Neural cell (in vitro differentiated cells): ENCODE data around the gene SNAP29.

Experiments used
- EP300 ChIP-seq: fragments of 450-650 bp; conservative IDR thresholded peaks from 2 replicates; pipeline ENCODE4 v1.6.1; 2014; ENCODE audit warnings: antibody characterized with exemption, mild to moderate bottlenecking, moderate library complexity; ENCODE audit not compliant: poor library complexity, severe bottlenecking
- EZH2 ChIP-seq: fragments of 200-600, 300-800 bp; shearing (Covaris generic), sonication (generic); IDR thresholded peaks from 2 replicates; pipeline ENCODE4 v1.6.1; 2014; ENCODE audit warnings: antibody characterized with exemption, low read length, borderline replicate concordance, mild to moderate bottlenecking; ENCODE audit not compliant: insufficient read depth, poor library complexity, severe bottlenecking
- POLR2AphosphoS5 ChIP-seq: IDR thresholded peaks from 2 replicates; pipeline ENCODE4 v1.6.1; 2012
- RAD21 ChIP-seq: fragments of 450-650 bp; conservative IDR thresholded peaks from 2 replicates; pipeline ENCODE4 v1.6.1; 2014; ENCODE audit warnings: antibody characterized with exemption, mild to moderate bottlenecking, moderate library complexity
- REST ChIP-seq: IDR thresholded peaks from 2 replicates; pipeline ENCODE4 v1.6.1; 2012; ENCODE audit warnings: borderline replicate concordance
- TF ChIP-seq, protein P1 (sequence below): fragments of 450-650 bp; IDR thresholded peaks from 2 replicates; pipeline ENCODE4 v1.5.1; 2014; ENCODE audit warnings: antibody characterized with exemption, mild to moderate bottlenecking, moderate library complexity; ENCODE audit not compliant: poor library complexity, severe bottlenecking

- TF ChIP-seq, protein P1, sequence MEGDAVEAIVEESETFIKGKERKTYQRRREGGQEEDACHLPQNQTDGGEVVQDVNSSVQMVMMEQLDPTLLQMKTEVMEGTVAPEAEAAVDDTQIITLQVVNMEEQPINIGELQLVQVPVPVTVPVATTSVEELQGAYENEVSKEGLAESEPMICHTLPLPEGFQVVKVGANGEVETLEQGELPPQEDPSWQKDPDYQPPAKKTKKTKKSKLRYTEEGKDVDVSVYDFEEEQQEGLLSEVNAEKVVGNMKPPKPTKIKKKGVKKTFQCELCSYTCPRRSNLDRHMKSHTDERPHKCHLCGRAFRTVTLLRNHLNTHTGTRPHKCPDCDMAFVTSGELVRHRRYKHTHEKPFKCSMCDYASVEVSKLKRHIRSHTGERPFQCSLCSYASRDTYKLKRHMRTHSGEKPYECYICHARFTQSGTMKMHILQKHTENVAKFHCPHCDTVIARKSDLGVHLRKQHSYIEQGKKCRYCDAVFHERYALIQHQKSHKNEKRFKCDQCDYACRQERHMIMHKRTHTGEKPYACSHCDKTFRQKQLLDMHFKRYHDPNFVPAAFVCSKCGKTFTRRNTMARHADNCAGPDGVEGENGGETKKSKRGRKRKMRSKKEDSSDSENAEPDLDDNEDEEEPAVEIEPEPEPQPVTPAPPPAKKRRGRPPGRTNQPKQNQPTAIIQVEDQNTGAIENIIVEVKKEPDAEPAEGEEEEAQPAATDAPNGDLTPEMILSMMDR, result no peak
- no peak for TF ChIP-seq RAD21
- TF ChIP-seq EP300, result no peak
- no peak for TF ChIP-seq POLR2AphosphoS5
- no peak for TF ChIP-seq EZH2
- TF ChIP-seq REST, result no peak
Measured at GRCh38 chr22:20843501-20843900, 15.3 kb upstream of the SNAP29 start.
